ENCODE results near the gene SLF2. TPM values are rescaled to one million over a fixed set of nuclear protein-coding genes. Genes with fewer than 3 reads are reported as not detected.
A peak's percentile ranks its signal among the peaks of the same experiment; 100 is the strongest.

The SLF2 gene
- total RNA-seq, 3 donors from 2014 or later, result 16.6 to 18.6 (median 17.6) TPM

DNA sequence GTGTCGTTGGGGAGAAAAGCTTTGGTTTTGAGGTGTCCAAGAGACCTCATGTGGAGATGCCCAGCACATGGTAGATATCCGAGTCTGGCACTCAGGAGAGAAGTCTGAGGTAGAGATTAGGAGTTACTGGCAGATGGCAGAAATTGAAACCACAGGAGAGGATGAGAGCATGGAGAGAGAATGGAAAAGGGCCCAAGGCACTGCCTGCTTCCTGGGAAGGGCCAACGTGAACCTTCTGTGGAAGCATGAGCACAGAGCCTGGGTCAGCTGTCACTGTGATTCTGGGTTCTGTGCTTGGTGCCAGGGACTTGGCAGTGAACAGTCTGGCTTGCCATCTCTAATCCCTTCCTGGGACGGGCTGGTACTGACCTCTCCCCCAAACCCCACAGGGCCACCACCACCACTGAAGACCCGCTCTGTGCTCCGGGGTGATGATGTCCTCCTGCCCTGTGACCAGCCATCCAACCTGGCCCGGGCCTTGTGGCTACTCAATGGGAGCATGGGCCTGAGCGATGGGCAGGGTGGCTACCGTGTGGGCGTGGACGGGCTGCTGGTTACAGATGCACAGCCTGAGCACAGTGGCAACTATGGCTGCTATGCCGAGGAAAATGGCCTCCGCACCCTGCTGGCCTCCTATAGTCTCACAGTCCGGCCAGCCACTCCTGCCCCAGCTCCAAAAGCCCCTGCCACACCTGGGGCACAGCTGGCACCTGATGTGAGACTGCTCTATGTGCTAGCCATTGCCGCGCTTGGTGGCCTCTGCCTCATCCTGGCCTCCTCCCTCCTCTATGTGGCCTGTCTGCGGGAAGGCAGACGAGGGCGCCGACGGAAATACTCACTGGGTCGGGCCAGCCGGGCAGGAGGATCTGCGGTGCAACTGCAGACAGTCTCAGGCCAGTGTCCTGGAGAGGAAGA is 70.4 kb downstream of the SLF2 start:
- Mint-ChIP-seq H3K4me1 (ENCODE audit: low read depth) (peaks cover 21% of the 10 kb centered on the region), H3K4me3 (no peak overlapping the region), H3K9me3 (no peaks in the 10 kb centered on the region), H3K36me3 (ENCODE audit: insufficient read depth) (peaks cover 19% of the 10 kb centered on the region), H3K27me3 (ENCODE audit: low read depth) (no peaks in the 10 kb centered on the region)
- no peak for DNase-seq
- no peak for ATAC-seq

GRCh38 chr10:100983868-100984671 is 71.3 kb downstream of the SLF2 start:
- H3K4me1 Mint-ChIP-seq (ENCODE audit: low read depth), result peaks cover 23% of the 10 kb centered on the region
- peaks cover 19% of the 10 kb centered on the region for H3K36me3 Mint-ChIP-seq (ENCODE audit: insufficient read depth)
- no peaks in the 10 kb centered on the region for H3K9me3 Mint-ChIP-seq
- no peak for ATAC-seq
- H3K27me3 Mint-ChIP-seq (ENCODE audit: low read depth), result no peaks in the 10 kb centered on the region
- no peak overlapping the region for H3K4me3 Mint-ChIP-seq
- no peak for DNase-seq

DNA sequence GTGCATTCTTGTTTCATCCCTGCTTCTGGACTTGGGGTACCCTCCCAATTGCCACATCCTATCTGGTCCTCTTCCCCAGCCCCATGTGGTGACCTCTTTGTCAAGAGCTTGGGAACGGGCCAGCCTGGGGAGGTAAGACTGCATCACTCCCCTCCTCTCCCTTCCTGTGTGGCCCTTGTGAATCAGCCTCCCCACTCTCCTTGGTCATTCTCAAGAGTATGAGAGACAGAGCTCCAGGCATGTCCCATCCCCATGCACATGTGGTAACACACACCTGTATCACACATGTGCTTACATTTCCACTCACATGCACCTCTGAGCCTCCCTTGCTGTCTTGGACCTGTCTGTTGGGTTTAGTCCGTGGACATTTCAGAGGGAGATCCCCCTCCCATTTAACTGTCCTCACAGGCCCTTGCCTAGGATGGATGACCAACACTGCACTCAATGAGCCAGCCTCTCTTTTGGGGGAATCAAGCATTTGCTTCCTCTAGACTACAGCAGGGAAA is 72.0 kb downstream of the SLF2 start:
- Mint-ChIP-seq H3K4me1 (ENCODE audit: low read depth) (peaks cover 30% of the 10 kb centered on the region), H3K36me3 (ENCODE audit: insufficient read depth) (peaks cover 25% of the 10 kb centered on the region), H3K9me3 (no peaks in the 10 kb centered on the region), H3K27me3 (ENCODE audit: low read depth) (no peaks in the 10 kb centered on the region), H3K4me3 (no peak overlapping the region)
- ATAC-seq (no peak), DNase-seq (no peak)

DNA sequence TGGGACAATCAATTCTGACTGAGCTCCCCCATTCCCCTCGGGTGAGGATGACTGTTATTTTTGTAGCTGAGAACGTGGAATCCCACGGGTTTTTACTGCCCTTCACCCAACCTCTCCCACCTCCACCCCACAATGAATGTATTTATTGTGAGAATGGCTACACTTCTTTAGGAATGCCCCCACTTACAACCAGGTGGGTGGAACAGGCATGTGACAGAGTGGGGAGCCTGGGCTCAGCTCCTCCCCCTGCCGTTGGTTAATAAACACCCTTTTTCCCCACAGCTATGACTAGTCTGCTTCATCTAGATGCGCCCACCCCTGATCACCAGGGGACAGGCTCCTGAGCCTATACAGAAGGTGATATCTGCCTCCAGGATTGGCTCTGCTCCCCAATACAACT is 72.6 kb downstream of the SLF2 start:
- Mint-ChIP-seq H3K27me3 (ENCODE audit: low read depth) (no peaks in the 10 kb centered on the region), H3K4me1 (ENCODE audit: low read depth) (peaks cover 31% of the 10 kb centered on the region), H3K4me3 (peak overlapping the region; percentile 90), H3K36me3 (ENCODE audit: insufficient read depth) (peaks cover 25% of the 10 kb centered on the region), H3K9me3 (no peaks in the 10 kb centered on the region)
- ATAC-seq (no peak), DNase-seq (no peak)

GRCh38 chr10:100986623-100986951 is 73.8 kb downstream of the SLF2 start:
- DNase-seq (no peak), ATAC-seq (no peak)
- peaks cover 37% of the 10 kb centered on the region for H3K4me1 Mint-ChIP-seq (ENCODE audit: low read depth)
- peaks cover 30% of the 10 kb centered on the region for H3K36me3 Mint-ChIP-seq (ENCODE audit: insufficient read depth)
- no peaks in the 10 kb centered on the region for H3K27me3 Mint-ChIP-seq (ENCODE audit: low read depth)
- no peaks in the 10 kb centered on the region for H3K9me3 Mint-ChIP-seq
- peak overlapping the region; percentile 90 for H3K4me3 Mint-ChIP-seq

GRCh38 chr10:100986952-100987684 is 74.4 kb downstream of the SLF2 start, which contains the start of the genes MRPL43 and TWNK:
Gene MRPL43, minus strand, starts transcription at chr10:100987497. Its CDS starts 54 bp downstream, at chr10:100987443.
Gene TWNK, plus strand, starts transcription at chr10:100987543. Its CDS starts 668 bp downstream, at chr10:100988211.
- Mint-ChIP-seq H3K9me3 (no peaks in the 10 kb centered on the region), H3K4me1 (ENCODE audit: low read depth) (peaks cover 37% of the 10 kb centered on the region), H3K4me3 (peak within 1 kb of the TSS; percentile 90), H3K36me3 (ENCODE audit: insufficient read depth) (peaks cover 29% of the 10 kb centered on the region), H3K27me3 (ENCODE audit: low read depth) (no peaks in the 10 kb centered on the region)
- peak; percentile 97 for ATAC-seq
- peak; percentile 80 for DNase-seq

GRCh38 chr10:100987685-100988049 is 74.9 kb downstream of the SLF2 start:
- H3K4me3 Mint-ChIP-seq, result peak overlapping the region; percentile 90
- peaks cover 28% of the 10 kb centered on the region for H3K36me3 Mint-ChIP-seq (ENCODE audit: insufficient read depth)
- peak; percentile 12 to 28 for ATAC-seq

GRCh38 chr10:100988166-100988565 is 75.4 kb downstream of the SLF2 start:
- Mint-ChIP-seq H3K4me1 (ENCODE audit: low read depth) (peaks cover 37% of the 10 kb centered on the region), H3K4me3 (peak overlapping the region; percentile 90), H3K27me3 (ENCODE audit: low read depth) (no peaks in the 10 kb centered on the region), H3K9me3 (no peaks in the 10 kb centered on the region), H3K36me3 (ENCODE audit: insufficient read depth) (peaks cover 29% of the 10 kb centered on the region)
- ATAC-seq (no peak), DNase-seq (no peak)

More at GRCh38 chr10:100987685-100988049, 74.9 kb downstream of the SLF2 start:
- DNase-seq, result no peak
- peaks cover 37% of the 10 kb centered on the region for H3K4me1 Mint-ChIP-seq (ENCODE audit: low read depth)
- H3K27me3 Mint-ChIP-seq (ENCODE audit: low read depth), result no peaks in the 10 kb centered on the region
- no peaks in the 10 kb centered on the region for H3K9me3 Mint-ChIP-seq

- Mint-ChIP-seq H3K27me3 (ENCODE audit: low read depth) (no peaks in the 10 kb centered on the region), H3K36me3 (ENCODE audit: insufficient read depth) (peaks cover 35% of the 10 kb centered on the region), H3K9me3 (no peaks in the 10 kb centered on the region), H3K4me1 (ENCODE audit: low read depth) (peaks cover 37% of the 10 kb centered on the region), H3K4me3 (peak overlapping the region; percentile 90)
- no peak for ATAC-seq
- no peak for DNase-seq
These were observed 76.3 kb downstream of the SLF2 start for GRCh38 chr10:100989088-100989487.

DNA sequence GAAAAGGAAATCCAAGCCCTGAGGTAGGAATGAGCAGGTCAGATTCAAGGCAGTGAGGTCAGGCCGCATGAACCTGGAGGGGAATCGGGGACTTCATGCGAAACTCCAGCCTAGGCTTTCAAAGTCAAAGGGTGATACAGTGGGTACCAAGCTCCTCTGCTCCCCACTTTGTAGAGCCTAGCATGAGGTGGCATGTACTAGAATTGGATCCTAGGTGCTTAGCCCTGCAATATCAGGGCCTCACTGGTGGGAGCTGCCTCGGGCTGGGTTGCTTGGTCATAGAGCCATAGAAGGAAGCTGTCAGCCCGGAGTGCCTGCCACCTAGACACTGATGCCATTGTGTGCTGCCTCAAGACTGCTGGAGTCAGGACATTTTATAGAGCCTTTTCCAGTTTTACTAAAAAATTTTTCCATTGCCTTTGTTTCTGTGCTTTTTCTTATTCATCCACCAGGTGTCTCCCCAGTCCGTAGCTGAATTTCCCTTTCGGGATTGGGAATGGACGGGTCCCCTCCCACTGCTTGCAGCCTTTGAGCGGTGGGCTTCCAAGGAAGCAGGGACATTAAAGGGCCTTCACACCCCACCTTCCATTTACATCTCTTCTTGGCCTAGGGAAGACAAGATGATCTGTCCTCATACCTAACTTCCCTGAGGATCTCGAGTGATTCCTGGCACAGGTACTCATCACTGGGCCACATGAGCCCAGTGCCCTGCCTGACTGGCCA is 81.4 kb downstream of the SLF2 start:
- no peaks in the 10 kb centered on the region for H3K27me3 Mint-ChIP-seq (ENCODE audit: low read depth)
- peaks cover 35% of the 10 kb centered on the region for H3K36me3 Mint-ChIP-seq (ENCODE audit: insufficient read depth)
- H3K4me3 Mint-ChIP-seq, result no peak overlapping the region
- peaks cover 37% of the 10 kb centered on the region for H3K4me1 Mint-ChIP-seq (ENCODE audit: low read depth)
- H3K9me3 Mint-ChIP-seq, result no peaks in the 10 kb centered on the region
- DNase-seq (no peak), ATAC-seq (no peak)

- ATAC-seq (no peak), DNase-seq (no peak)
- Mint-ChIP-seq H3K4me3 (peak overlapping the region; percentile 19), H3K9me3 (no peaks in the 10 kb centered on the region), H3K27me3 (ENCODE audit: low read depth) (no peaks in the 10 kb centered on the region), H3K36me3 (ENCODE audit: insufficient read depth) (peaks cover 29% of the 10 kb centered on the region), H3K4me1 (ENCODE audit: low read depth) (peaks cover 33% of the 10 kb centered on the region)
These were observed 82.4 kb downstream of the SLF2 start for GRCh38 chr10:100995181-100995580.

GRCh38 chr10:100996678-100997359 is 84.1 kb downstream of the SLF2 start:
- Mint-ChIP-seq H3K4me3 (peak overlapping the region; percentile 87), H3K9me3 (no peaks in the 10 kb centered on the region), H3K36me3 (ENCODE audit: insufficient read depth) (peaks cover 18% of the 10 kb centered on the region), H3K27me3 (ENCODE audit: low read depth) (no peaks in the 10 kb centered on the region), H3K4me1 (ENCODE audit: low read depth) (peaks cover 32% of the 10 kb centered on the region)
- ATAC-seq (peak; percentile 15 to 26), DNase-seq (peak; percentile 23)
